ENCODE measurements around the gene RBM4. TPM values are rescaled to one million over a fixed set of nuclear protein-coding genes. Genes with fewer than 3 reads are reported as not detected.

The RBM4 gene
- total RNA-seq, 1 experiment from 2014 or later = 272 TPM

DNA sequence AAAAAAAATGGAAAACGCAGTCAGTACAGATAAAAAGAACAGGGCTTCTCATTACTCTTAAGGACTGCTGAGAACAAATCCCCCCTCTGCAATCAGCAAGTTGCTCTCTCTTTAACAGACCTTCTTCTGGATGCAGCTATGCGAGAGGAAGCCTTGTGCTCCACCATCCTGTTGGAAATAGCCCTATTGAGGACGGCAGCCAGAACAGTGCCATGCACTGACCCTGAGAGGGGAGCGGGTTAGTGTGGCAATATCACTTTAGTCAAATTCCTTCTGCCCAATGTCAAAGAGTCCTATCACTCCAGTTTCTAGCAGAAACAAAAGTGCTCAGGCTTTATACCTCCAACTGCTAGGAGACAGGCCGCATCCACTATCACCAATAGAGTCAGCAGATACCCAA is 32.3 kb downstream of the RBM4 start:
- Histone ChIP-seq H4K5ac (ENCODE audit: insufficient read length, low read depth, low read length) (no peak overlapping the region), H3K23me2 (ENCODE audit: insufficient read length, low read depth, low read length, poor library complexity, severe bottlenecking) (no peaks in the 10 kb centered on the region), H2AFZ (ENCODE audit: low read length) (no peak overlapping the region), H3K27me3 (ENCODE audit: insufficient read depth, low read length) (no peaks in the 10 kb centered on the region), H3K23ac (ENCODE audit: insufficient read length, low read depth, low read length) (no peak overlapping the region), H2BK15ac (ENCODE audit: low read depth, low read length) (no peak overlapping the region), H2BK20ac (ENCODE audit: low read depth, low read length, poor library complexity, severe bottlenecking) (no peak overlapping the region), H3K79me2 (ENCODE audit: insufficient read depth, low read length) (peaks cover 2% of the 10 kb centered on the region; the same call in 1 of the 2 replicates), H3K27ac (ENCODE audit: insufficient read length, low read depth, low read length) (no peak overlapping the region), H3K4me1 (ENCODE audit: insufficient read depth, low read length) (no peaks in the 10 kb centered on the region), H2BK120ac (ENCODE audit: low read depth, low read length, poor library complexity, severe bottlenecking) (no peak overlapping the region), H3K9me3 (ENCODE audit: control insufficient read depth, low read depth, low read length) (no peaks in the 10 kb centered on the region), H4K20me1 (ENCODE audit: control insufficient read depth, insufficient read depth, insufficient read length) (peaks cover 2% of the 10 kb centered on the region), H3K4ac (ENCODE audit: low read depth, low read length) (no peak overlapping the region), H4K8ac (replicated peaks; ENCODE audit: insufficient read length, low read depth, low read length) (no peak overlapping the region), H3K18ac (ENCODE audit: insufficient read length, low read depth, low read length) (no peak overlapping the region), H4K91ac (ENCODE audit: insufficient read length, low read depth, low read length) (no peak overlapping the region), H2BK12ac (ENCODE audit: insufficient read length, low read depth, low read length) (no peak overlapping the region), H3K14ac (ENCODE audit: insufficient read depth, low read length) (no peak overlapping the region), H3T11ph (ENCODE audit: low read length) (no peak overlapping the region), H3K56ac (ENCODE audit: insufficient read length, low read depth, low read length) (no peak overlapping the region), H2BK5ac (ENCODE audit: insufficient read length, low read length) (no peak overlapping the region), H3K4me2 (ENCODE audit: insufficient read depth, insufficient read length, low read length) (no peak overlapping the region), H2AK5ac (ENCODE audit: insufficient read length, low read length) (no peak overlapping the region), H3K79me1 (ENCODE audit: insufficient read depth, low read depth, low read length, poor library complexity, severe bottlenecking) (peaks cover 3% of the 10 kb centered on the region), H3K9ac (ENCODE audit: extremely low read depth, insufficient read length, low read length) (no peak overlapping the region)
- Mint-ChIP-seq H3K27ac (peak overlapping the region in 2 of 3 experiments; percentile 57 to 84; a peak in 3 of 7 replicates), H3K36me3 (ENCODE audit: insufficient read depth in 1 of 3, low read depth in 3 of 3) (peaks cover 14 to 47% (median 31%) of the 10 kb centered on the region in 3 experiments; a peak in 6 of 7 replicates), H3K27me3 (ENCODE audit: low read depth) (no peaks in the 10 kb centered on the region), H3K9me3 (no peaks in the 10 kb centered on the region), H3K4me3 (no peak overlapping the region), H3K4me1 (peaks cover 15 to 20% of the 10 kb centered on the region in 2 experiments)
- TF ChIP-seq, protein P1, sequence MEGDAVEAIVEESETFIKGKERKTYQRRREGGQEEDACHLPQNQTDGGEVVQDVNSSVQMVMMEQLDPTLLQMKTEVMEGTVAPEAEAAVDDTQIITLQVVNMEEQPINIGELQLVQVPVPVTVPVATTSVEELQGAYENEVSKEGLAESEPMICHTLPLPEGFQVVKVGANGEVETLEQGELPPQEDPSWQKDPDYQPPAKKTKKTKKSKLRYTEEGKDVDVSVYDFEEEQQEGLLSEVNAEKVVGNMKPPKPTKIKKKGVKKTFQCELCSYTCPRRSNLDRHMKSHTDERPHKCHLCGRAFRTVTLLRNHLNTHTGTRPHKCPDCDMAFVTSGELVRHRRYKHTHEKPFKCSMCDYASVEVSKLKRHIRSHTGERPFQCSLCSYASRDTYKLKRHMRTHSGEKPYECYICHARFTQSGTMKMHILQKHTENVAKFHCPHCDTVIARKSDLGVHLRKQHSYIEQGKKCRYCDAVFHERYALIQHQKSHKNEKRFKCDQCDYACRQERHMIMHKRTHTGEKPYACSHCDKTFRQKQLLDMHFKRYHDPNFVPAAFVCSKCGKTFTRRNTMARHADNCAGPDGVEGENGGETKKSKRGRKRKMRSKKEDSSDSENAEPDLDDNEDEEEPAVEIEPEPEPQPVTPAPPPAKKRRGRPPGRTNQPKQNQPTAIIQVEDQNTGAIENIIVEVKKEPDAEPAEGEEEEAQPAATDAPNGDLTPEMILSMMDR (conservative IDR thresholded peaks at IDR 0.05) = no peak
- DNase-seq = no peak
- no CpG with 5 or more reads among the region's 5 CpGs for WGBS (ENCODE audit: extremely low coverage, insufficient read length, low lambda C conversion rate)
